Kasumi-1 (cell line): ENCODE data around the gene SETD1A.

Source experiments
- DNase-seq, 2 experiments: peaks; one replicate each; lab custom pipeline; 2025; lab: John Stamatoyannopoulos, UW

SETD1A gene

GRCh38 chr16:30953511-30954124 lies 3.9 kb upstream of the SETD1A start:
- DNase-seq: peak; percentile 54 to 66

DNA sequence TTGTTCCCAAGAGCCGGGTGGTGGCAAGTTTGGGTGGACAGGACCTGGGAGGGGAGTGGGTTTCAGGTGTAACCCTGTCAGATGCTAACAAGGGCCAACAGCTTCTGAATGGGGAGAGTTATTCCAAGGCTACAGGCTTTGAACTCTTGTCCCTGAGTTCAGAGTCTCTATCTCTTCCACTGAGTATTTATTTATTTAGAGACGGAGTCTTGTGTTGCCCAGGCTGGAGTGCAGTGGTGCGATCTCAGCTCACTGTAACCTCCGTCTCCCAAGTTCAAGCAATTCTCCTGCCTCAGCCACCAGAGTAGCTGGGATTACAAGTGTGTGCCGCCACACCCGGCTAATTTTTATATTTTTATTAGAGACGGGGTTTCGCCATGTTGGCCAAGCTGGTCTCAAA lies 2.6 kb upstream of the SETD1A start:
- no peak for DNase-seq

- peak; percentile 33 to 47 for DNase-seq
Measured at GRCh38 chr16:30956601-30957455, 726 bp upstream of the SETD1A start.

GRCh38 chr16:30958175-30959079 lies 873 bp downstream of the SETD1A start:
- DNase-seq: no peak

- no peak for DNase-seq
Measured at GRCh38 chr16:30961384-30961783, 3.8 kb downstream of the SETD1A start.

DNA sequence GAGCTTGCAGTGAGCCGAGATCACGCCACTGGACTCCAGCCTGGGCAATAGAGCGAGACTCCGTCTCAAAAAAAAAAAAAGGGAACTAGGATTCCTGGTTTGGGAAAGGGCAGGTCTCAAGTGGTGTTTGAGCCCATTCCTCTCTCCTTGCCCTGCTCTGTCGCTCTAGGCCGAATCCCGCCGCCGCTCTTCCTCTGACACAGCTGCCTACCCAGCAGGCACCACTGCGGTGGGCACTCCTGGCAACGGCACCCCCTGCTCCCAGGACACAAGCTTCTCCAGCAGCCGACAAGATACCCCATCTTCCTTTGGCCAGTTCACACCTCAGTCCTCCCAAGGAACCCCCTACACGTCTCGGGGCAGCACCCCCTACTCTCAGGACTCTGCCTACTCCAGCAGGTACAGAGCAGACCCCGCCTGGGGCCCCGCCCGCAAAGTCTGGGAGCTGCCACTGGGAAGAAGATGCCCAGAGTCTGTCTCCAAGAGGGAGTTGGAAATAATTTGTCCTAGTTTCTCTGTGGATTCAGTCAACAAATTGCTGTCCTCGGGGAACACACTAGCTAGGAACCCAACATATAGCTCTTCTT lies 6.5 kb downstream of the SETD1A start:
- no peak for DNase-seq

- no peak for DNase-seq
Measured at GRCh38 chr16:30964574-30965226, 7.1 kb downstream of the SETD1A start.

DNA sequence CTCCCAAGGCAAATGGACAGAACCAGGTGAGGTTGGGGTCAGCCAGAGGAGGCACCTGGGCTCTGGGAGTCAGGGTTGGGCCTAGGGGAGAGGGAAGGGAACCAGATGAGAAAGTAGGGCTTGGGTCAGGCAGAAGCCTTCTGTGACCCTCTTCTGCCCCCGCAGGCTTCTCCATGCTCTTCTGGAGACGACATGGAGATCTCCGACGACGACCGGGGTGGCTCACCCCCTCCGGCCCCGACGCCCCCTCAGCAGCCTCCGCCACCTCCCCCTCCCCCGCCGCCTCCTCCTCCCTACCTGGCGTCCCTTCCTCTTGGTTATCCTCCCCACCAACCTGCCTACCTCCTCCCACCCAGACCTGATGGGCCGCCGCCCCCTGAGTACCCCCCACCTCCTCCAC lies 7.9 kb downstream of the SETD1A start:
- no peak for DNase-seq

GRCh38 chr16:30966033-30966619 lies 8.6 kb downstream of the SETD1A start:
- no peak for DNase-seq

DNA sequence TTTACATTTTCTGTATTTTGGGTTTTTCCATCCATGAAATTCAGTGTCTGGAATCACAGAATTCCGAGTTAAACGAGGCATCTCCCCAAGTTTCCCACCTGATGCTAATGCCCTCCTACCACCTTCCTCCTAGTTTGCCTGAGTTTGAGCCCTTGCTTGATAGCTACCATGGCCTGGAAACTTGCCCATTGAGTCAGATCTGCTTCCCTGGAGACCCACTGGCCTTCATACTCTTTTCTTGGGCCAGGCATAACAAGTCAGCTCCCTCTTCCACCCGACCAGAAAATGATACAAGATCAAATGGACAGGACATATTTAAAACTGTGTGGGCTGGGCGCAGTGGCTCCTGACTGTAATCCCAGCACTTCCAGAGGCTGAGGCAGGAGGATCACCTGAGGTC lies 10.2 kb downstream of the SETD1A start:
- DNase-seq: no peak

GRCh38 chr16:30969246-30969842 lies 11.8 kb downstream of the SETD1A start:
- DNase-seq: no peak

GRCh38 chr16:30971298-30971697 lies 13.7 kb downstream of the SETD1A start:
- DNase-seq: no peak

DNA sequence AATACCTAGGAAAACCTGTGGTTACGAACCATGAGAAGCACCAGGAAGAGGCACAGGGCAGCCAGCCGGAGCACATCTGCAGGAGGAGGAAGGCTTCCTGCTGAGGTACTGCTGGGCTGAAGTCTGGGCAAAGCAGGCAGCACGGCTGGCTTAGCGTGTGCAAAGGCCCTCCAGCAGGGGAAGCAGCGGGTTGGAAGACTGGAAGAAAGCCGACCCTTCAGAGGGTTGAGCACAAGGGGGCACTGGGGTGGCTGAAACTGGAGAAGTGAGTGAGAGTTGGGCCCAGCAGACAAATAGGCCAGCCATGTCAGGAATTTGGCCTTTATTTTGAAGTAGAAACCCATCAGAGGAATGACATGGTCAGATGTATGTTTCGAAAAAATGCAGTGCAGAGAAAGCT lies 15.3 kb downstream of the SETD1A start:
- no peak for DNase-seq

GRCh38 chr16:30974348-30974747 lies 16.8 kb downstream of the SETD1A start:
- no peak for DNase-seq

- DNase-seq: no peak
Measured at GRCh38 chr16:30976486-30976885, 18.9 kb downstream of the SETD1A start.

GRCh38 chr16:30977502-30977901 lies 19.9 kb downstream of the SETD1A start:
- DNase-seq: no peak

DNA sequence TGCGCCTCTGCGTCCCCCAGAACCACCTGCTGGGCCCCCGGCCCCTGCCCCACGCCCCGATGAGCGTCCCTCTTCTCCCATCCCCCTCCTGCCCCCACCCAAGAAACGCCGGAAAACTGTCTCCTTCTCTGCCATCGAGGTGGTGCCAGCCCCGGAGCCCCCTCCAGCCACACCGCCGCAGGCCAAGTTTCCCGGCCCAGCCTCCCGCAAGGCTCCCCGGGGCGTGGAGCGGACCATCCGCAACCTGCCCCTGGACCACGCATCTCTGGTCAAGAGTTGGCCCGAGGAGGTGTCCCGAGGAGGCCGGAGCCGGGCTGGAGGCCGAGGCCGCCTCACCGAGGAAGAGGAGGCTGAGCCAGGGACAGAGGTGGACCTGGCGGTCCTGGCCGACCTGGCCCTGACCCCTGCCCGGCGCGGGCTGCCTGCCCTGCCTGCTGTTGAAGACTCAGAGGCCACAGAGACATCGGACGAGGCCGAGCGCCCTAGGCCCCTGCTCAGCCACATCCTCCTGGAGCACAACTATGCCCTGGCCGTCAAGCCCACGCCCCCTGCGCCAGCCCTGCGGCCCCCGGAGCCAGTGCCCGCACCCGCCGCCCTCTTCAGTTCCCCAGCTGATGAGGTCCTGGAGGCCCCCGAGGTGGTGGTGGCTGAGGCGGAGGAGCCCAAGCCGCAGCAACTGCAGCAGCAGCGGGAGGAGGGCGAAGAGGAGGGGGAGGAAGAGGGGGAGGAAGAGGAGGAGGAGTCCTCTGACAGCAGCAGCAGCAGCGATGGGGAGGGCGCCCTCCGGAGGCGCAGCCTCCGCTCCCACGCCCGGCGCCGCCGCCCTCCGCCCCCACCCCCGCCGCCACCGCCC lies 21.8 kb downstream of the SETD1A start:
- no peak for DNase-seq

DNA sequence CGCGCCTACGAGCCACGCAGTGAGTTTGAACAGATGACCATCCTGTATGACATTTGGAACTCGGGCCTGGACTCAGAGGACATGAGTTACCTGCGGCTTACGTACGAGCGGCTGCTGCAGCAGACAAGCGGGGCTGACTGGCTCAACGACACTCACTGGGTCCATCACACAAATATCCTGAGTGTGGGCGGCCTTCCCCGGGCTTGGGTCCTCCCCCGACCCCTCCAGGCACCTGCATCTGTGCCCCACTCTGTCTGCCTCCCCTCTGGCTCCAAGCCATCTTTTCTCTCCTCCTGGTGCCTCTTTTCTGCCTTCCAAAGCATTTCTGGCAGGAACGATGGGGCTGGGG lies 22.4 kb downstream of the SETD1A start:
- DNase-seq: no peak

DNA sequence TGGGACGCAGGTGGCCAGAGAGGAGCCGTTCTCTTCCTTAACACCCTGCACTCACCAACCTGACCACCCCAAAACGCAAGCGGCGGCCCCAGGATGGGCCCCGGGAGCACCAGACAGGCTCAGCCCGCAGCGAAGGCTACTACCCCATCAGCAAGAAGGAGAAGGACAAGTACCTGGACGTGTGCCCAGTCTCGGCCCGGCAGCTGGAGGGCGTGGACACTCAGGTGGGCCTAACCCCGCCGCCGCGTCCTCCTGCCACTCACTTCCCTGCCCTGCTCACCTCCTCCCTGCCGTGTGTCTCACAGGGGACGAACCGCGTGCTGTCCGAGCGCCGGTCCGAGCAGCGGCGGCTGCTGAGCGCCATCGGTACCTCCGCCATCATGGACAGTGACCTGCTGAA lies 22.9 kb downstream of the SETD1A start:
- no peak for DNase-seq

- DNase-seq: no peak
Measured at GRCh38 chr16:30980959-30981358, 23.4 kb downstream of the SETD1A start.
